Activated CD8-positive, alpha-beta memory T cell treated with anti-CD3 and anti-CD28 coated beads for 36 hours (primary cell): ENCODE measurements around the gene CABP5. TPM values are rescaled to one million over a fixed set of nuclear protein-coding genes. Genes with fewer than 3 reads are reported as not detected.

ENCODE experiments used
- total RNA-seq, 2 experiments: library from RNA; stranded (reverse); gene quantifications; one replicate each; pipeline ENCODE4 v1.2.3, GENCODE V29; 2021

CABP5 gene
- total RNA-seq, 2 experiments from 2014 or later: not detected

Other genes with a start within 250 kb of the CABP5 start
- not detected for gene TPRX1, start 239.5 kb downstream of the CABP5 start, total RNA-seq
- gene CRX, start 222.1 kb downstream of the CABP5 start, total RNA-seq: not detected
- gene TPRX2, start 184.8 kb downstream of the CABP5 start, total RNA-seq: not detected
- not detected for gene SULT2A1, start 157.8 kb downstream of the CABP5 start, total RNA-seq
- gene BSPH1, start 51.9 kb downstream of the CABP5 start, total RNA-seq: not detected
- gene ELSPBP1, start 49.4 kb downstream of the CABP5 start, total RNA-seq: not detected
- gene PLA2G4C, start 66.7 kb upstream of the CABP5 start, total RNA-seq: 1 to 10 TPM; 1.9 to 3.4 TPM
- gene LIG1, start 126.3 kb upstream of the CABP5 start, total RNA-seq: 100 to 1,000 TPM; 136 TPM
- 1 to 10 TPM; 8.7 to 9.1 TPM for gene ZSWIM9, start 126.6 kb upstream of the CABP5 start, total RNA-seq
- 100 to 1,000 TPM; 123 to 125 TPM for gene CARD8, start 211.8 kb upstream of the CABP5 start, total RNA-seq
- under 1 TPM; 0.21 to 0.38 TPM for gene ZNF114, start 226.0 kb upstream of the CABP5 start, total RNA-seq